ENCODE measurements around the gene NME7. TPM values are rescaled to one million over a fixed set of nuclear protein-coding genes. Genes with fewer than 3 reads are reported as not detected.

NME7 gene
- total RNA-seq, 1 experiment from 2014 or later = 13.2 TPM

DNA sequence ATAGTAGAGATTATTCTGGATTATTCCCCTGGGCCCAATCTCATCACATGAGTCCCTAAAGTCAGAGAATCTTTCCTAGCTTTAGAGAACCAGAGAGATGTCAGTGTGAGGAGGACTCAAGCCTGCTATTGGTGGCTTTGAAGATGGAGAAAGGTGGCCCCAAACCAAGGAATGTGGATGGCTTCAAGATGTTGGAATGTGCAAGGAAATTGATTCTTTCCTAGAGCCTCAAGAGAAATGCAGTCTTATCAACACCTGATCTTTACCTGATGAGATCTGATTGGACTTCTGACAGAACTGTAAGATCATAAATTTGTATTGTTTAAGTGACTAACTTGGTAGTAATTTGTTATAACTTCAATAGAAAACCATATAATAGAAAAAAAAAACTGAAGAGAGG lies 51.0 kb downstream of the NME7 start:
- no peak overlapping the region for H3K27ac ChIP-seq (ENCODE audit: insufficient read length, low read depth, low read length)
- no peak overlapping the region for H3K18ac ChIP-seq (ENCODE audit: insufficient read length, low read depth, low read length)
- no peaks in the 10 kb centered on the region for H3K9me3 ChIP-seq (ENCODE audit: control insufficient read depth, low read depth, low read length)
- no peak overlapping the region for H3K27ac Mint-ChIP-seq
- H2BK12ac ChIP-seq (ENCODE audit: insufficient read length, low read depth, low read length) = no peak overlapping the region
- no peak overlapping the region for H2AK5ac ChIP-seq (ENCODE audit: insufficient read length, low read length)
- H4K91ac ChIP-seq (ENCODE audit: insufficient read length, low read depth, low read length) = no peak overlapping the region
- peaks cover 3 to 6% of the 10 kb centered on the region in 2 experiments; a peak in 3 of 4 replicates for H3K4me1 Mint-ChIP-seq
- no peak overlapping the region for H2BK20ac ChIP-seq (ENCODE audit: low read depth, low read length, poor library complexity, severe bottlenecking)
- H3K4me1 ChIP-seq (ENCODE audit: insufficient read depth, low read length) = no peaks in the 10 kb centered on the region; the same call in 1 of the 2 replicates
- no peak overlapping the region for H2BK5ac ChIP-seq (ENCODE audit: insufficient read length, low read length)
- no peak overlapping the region for H2BK15ac ChIP-seq (ENCODE audit: low read depth, low read length)
- H3K36me3 Mint-ChIP-seq (ENCODE audit: insufficient read depth in 1 of 3, low read depth in 3 of 3) = peaks cover 0 to 1% (median 0%) of the 10 kb centered on the region in 3 experiments; a peak in 1 of 7 replicates
- DNase-seq = no peak
- H3K23ac ChIP-seq (ENCODE audit: insufficient read length, low read depth, low read length) = no peak overlapping the region
- H3T11ph ChIP-seq (ENCODE audit: low read length) = no peak overlapping the region
- no peaks in the 10 kb centered on the region for H3K27me3 Mint-ChIP-seq (ENCODE audit: low read depth)
- no peak overlapping the region for H4K5ac ChIP-seq (ENCODE audit: insufficient read length, low read depth, low read length)
- H3K56ac ChIP-seq (ENCODE audit: insufficient read length, low read depth, low read length) = no peak overlapping the region
- H3K79me2 ChIP-seq (ENCODE audit: insufficient read depth, low read length) = no peaks in the 10 kb centered on the region
- H3K9ac ChIP-seq (ENCODE audit: extremely low read depth, insufficient read length, low read length) = no peak overlapping the region
- H3K79me1 ChIP-seq (ENCODE audit: insufficient read depth, low read depth, low read length, poor library complexity, severe bottlenecking) = no peaks in the 10 kb centered on the region
- H3K4me2 ChIP-seq (ENCODE audit: insufficient read depth, insufficient read length, low read length) = no peak overlapping the region
- no peak overlapping the region for H3K4me3 Mint-ChIP-seq
- H3K4ac ChIP-seq (ENCODE audit: low read depth, low read length) = no peak overlapping the region
- TF ChIP-seq, protein P1, sequence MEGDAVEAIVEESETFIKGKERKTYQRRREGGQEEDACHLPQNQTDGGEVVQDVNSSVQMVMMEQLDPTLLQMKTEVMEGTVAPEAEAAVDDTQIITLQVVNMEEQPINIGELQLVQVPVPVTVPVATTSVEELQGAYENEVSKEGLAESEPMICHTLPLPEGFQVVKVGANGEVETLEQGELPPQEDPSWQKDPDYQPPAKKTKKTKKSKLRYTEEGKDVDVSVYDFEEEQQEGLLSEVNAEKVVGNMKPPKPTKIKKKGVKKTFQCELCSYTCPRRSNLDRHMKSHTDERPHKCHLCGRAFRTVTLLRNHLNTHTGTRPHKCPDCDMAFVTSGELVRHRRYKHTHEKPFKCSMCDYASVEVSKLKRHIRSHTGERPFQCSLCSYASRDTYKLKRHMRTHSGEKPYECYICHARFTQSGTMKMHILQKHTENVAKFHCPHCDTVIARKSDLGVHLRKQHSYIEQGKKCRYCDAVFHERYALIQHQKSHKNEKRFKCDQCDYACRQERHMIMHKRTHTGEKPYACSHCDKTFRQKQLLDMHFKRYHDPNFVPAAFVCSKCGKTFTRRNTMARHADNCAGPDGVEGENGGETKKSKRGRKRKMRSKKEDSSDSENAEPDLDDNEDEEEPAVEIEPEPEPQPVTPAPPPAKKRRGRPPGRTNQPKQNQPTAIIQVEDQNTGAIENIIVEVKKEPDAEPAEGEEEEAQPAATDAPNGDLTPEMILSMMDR (conservative IDR thresholded peaks at IDR 0.05) = no peak
- no peak overlapping the region for H4K8ac ChIP-seq (replicated peaks; ENCODE audit: insufficient read length, low read depth, low read length)
- H4K20me1 ChIP-seq (ENCODE audit: control insufficient read depth, insufficient read depth, insufficient read length) = no peaks in the 10 kb centered on the region
- H3K27me3 ChIP-seq (ENCODE audit: insufficient read depth, low read length) = no peaks in the 10 kb centered on the region
- no peaks in the 10 kb centered on the region; a peak in 1 of 5 replicates for H3K9me3 Mint-ChIP-seq
- no peak overlapping the region for H2BK120ac ChIP-seq (ENCODE audit: low read depth, low read length, poor library complexity, severe bottlenecking)
- no peaks in the 10 kb centered on the region for H3K23me2 ChIP-seq (ENCODE audit: insufficient read length, low read depth, low read length, poor library complexity, severe bottlenecking)
- no peak overlapping the region for H3K14ac ChIP-seq (ENCODE audit: insufficient read depth, low read length)
- no peak overlapping the region for H2AFZ ChIP-seq (ENCODE audit: low read length)

Measured in H9 (cell line).